ENCODE measurements around the gene CCR8.
"Not testable (repeated sequence)": the region's sequence is repeated elsewhere in the genome, so short reads cannot be mapped to it uniquely, and the experiment has no call there.

DNA sequence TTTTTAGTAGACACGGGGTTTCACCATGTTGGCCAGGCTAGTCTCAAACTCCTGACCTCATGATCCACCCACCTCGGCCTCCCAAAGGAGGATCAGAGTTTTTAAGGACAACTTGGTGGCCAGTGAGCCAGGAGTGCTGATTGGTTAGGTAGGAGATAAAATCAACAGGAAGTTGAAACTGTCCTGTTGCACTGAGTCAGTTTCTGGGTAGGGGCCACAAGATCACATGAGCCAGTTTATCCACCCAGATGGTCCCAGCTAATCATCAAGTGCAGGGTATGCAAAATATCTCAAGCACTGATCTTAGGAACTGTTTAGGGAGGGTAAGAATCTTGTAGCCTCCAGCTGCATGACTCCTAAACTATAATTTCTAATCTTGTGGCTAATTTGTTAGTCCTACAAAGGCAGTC is 7.9 kb upstream of the CCR8 start:
- not testable (repeated sequence) for TF ChIP-seq EGR1 (IDR thresholded peaks at IDR 0.05; ENCODE audit: low read depth); CTCF (IDR thresholded peaks at IDR 0.05 in 2 of 3, conservative IDR thresholded peaks at IDR 0.05 in 1 of 3; ENCODE audit: borderline replicate concordance in 1 of 3, insufficient read depth in 1 of 3, low read depth in 2 of 3, low read length in 2 of 3); ATF3 (IDR thresholded peaks at IDR 0.05); REST (IDR thresholded peaks at IDR 0.05; ENCODE audit: low read depth); POLR2AphosphoS5 (IDR thresholded peaks at IDR 0.05; ENCODE audit: low read depth, low read length); EZH2phosphoT487 (IDR thresholded peaks at IDR 0.05; ENCODE audit: borderline replicate concordance); JUND (IDR thresholded peaks at IDR 0.05); ZBTB33 (IDR thresholded peaks at IDR 0.05; ENCODE audit: extremely low read depth, insufficient replicate concordance, low read length); EZH2 (IDR thresholded peaks at IDR 0.05); SP1 (IDR thresholded peaks at IDR 0.05; ENCODE audit: low read depth); POLR2A (IDR thresholded peaks at IDR 0.05; ENCODE audit: borderline replicate concordance, extremely low read depth, insufficient read depth, insufficient read length)
